HG03469 (cell line): ENCODE data around the gene GSG1.
"Not testable (repeated sequence)": the region's sequence is repeated elsewhere in the genome, so short reads cannot be mapped to it uniquely, and the experiment has no call there.

Experiments used
- ATAC-seq: cut with Tn5 transposase; IDR thresholded peaks from one replicate; pipeline ENCODE4 v1.9.1; 2021; ENCODE audit warnings: mild to moderate bottlenecking, moderate library complexity, moderate number of reproducible peaks; ENCODE audit not compliant: unreplicated experiment

The GSG1 gene

DNA sequence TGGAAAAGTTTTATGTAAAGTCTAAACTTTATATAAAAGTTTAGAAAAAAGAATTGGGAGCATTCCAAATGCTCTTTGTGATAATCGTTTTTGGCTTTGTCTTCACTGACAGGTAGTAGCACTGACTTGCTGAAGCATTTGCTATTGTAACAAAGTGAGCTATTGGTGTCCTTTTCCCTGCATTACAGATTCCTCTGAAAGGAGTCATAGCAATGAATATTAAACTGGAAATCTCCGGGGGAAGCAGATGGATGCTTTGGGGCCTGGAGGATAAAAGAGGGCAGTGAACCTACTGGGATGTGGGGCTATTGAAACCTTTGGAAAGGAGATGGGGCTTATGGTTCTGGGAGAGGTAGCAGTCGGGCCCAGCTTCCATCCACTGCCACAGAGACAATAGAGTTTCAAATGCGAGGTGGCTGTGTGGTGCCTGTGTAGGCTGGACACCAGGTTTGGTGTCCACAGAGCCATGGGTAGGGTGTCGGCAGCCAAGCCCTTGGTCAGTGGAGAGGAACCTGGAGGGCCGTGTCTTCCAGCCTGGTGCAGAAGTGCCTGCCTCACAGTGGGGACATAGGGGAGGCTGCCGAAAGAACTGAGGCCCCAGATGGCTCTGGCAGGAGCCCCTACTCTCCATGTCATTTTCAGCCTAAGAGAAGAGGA is 10.1 kb downstream of the GSG1 start:
- no peak for ATAC-seq

- no peak for ATAC-seq
Measured at GRCh38 chr12:13091832-13092231, 11.6 kb downstream of the GSG1 start.

- ATAC-seq: peak; percentile 50
Measured at GRCh38 chr12:13090054-13090453, 13.4 kb downstream of the GSG1 start.

DNA sequence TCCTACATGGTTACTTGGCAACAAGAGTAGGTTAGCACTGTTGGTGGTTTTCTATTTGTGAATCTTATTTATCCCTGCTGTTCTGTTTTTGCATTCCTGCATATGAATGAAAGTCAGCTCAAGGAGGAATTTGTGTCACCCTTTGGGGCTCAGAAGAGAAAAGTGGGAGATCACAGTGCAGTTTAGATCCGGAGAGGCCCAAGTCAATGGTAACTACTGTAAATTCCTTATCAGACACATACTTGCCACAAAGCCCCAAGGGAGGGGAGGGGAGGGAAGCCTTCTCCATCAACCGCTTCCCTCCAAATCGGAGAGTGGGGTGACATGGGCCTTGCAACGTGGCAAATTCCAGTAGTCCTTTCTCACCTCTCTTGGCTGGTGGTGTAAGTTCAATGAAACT is 15.0 kb downstream of the GSG1 start:
- no peak for ATAC-seq

GRCh38 chr12:13087766-13088165 is 15.7 kb downstream of the GSG1 start:
- no peak for ATAC-seq

GRCh38 chr12:13085968-13086686 is 17.3 kb downstream of the GSG1 start:
- ATAC-seq: no peak

DNA sequence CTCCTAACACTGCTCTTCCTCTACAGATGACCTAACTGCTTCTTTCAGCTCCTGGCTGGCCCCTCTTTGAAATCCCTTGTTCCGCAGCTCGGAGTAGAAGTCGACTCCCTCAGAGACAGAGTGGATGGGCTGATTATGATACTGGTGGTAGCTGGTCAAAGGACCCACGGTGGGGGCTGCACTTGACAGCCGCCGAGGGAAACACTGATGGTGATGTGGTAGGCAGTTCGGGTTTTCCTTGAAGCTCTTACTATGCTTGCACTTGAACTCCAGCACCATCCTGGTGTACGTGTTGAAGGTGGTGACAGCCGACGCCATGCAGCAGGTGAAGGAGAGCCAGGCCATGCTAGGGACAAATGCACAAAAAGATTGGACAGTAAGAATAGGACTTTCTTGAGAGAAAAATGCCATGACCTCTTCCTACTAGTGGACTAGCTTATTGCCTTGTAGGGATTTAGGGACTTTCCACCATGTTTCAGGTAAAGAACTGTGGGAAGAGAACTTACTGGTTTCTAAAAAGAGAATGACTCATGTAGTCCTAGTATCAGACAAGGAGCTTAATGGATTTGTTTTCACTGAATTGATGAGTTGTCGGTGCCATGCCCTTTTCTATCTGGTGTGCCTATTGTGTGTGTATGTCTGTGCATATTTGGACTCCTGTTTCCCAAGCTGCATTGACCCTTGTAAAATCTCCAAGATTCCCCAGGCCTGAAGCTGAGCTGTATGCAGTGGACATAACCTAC is 18.4 kb downstream of the GSG1 start:
- ATAC-seq: no peak

DNA sequence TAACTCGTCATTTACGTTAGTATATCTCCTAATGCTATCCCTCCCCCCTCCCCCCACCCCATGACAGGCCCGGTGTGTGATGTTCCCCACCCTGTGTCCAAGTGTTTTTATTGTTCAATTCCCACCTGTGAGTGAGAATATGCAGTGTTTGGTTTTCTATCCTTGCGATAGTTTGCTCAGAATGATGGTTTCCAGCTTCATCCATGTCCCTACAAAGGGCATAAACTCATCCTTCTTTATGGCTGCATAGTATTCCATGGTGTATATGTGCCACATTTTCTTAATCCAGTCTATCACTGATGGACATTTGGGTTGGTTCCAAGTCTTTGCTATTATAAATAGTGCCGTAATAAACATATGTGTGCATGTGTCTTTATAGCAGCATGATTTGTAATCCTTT is 19.8 kb downstream of the GSG1 start:
- not testable (repeated sequence) for ATAC-seq

- ATAC-seq: no peak
Measured at GRCh38 chr12:13082861-13083260, 20.6 kb downstream of the GSG1 start.

GRCh38 chr12:13080266-13080665 is 23.2 kb downstream of the GSG1 start:
- ATAC-seq: no peak

GRCh38 chr12:13079440-13079906 is 24.0 kb downstream of the GSG1 start:
- no peak for ATAC-seq

DNA sequence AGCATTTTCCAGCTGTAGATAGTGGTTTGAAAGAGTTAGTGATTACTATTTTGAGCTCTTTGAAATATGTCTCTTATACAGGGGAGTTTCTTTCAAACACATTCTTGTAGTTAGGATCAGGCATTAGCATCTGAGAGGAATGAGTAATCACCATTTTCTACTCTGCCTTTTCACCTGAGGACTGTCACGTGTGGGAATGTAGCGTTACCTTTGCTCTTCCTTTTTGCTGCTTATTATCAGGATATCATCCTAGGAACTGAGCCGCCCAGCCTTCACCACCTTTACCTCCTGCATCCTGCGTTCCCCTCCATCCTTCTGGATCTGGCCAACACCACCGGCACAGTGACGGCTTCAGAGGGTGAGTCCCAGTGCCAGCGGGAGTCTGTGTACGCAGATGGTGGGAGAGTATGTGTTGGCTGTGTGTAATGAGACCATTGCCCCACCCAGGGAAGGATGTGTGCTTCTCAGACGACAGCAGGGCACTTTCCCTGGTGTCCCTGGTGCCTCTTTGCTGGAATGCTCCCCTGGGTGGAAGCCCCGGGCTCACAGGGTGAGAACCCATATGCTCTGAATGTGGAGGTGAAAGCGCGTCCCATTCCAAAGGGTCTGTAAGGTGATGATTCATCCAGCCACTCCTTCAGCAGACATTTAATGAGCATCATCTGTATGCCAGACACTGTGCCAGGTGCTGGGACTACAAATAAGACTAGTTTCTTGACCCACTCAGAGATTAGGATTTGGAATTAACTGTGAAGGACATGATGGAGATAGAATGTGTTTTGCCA is 27.5 kb downstream of the GSG1 start:
- ATAC-seq: no peak

DNA sequence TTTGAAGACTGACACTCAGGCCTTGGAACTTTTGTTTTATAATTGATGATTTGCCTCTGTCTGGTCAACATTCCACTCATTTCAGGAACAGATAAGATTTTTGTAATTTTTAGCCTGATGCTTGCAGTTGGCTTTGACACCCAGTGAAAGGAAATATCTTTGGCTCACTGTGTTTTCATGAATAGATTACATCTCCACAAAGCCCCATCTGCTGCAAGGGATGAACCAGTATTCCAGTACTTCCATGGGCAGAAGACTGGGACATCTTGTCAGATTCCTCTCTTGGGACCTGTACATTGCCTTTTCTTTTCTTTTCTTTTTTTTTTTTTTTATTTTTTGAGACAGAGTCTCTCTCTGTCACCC is 28.4 kb downstream of the GSG1 start:
- ATAC-seq: no peak

DNA sequence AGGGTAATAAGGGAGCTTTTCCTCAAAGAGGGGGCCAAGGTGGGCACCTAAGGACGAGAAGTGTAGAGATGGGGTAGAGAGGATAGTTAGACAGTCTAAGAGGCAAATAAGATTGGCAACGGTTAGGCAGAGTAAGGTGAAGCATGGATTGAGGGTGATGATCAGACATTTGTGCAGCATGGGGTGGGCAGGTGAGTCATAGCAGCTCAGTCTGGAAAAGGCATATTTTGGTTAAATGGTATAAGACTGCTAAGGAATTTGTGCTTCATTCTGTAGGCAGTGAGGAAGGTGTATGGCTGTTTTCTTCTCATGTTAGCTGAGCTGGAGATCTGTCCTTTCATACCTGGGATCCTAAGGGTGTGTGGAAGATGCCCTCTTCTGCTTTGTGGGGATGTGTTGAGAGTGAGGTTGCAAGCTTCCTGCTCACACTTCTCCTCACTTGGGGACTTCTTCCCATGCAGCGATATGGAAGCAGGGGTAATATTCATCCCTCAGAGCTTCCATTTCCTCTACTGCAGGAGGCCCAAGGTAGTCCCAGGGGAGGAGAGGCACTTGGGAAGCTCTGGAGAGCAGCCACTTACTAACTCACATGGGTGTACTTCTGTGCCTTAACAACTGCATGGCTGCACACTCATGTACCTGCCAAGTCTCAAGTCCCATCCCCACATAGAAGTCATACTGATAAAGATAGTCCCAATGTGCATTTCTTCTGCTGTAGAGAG is 28.9 kb downstream of the GSG1 start:
- ATAC-seq: no peak

GRCh38 chr12:13073173-13073572 is 30.3 kb downstream of the GSG1 start:
- ATAC-seq: no peak

- no peak for ATAC-seq
Measured at GRCh38 chr12:13071305-13072280, 31.9 kb downstream of the GSG1 start.

- no peak for ATAC-seq
Measured at GRCh38 chr12:13069380-13069779, 34.1 kb downstream of the GSG1 start.

GRCh38 chr12:13067322-13067721 is 36.1 kb downstream of the GSG1 start:
- no peak for ATAC-seq

DNA sequence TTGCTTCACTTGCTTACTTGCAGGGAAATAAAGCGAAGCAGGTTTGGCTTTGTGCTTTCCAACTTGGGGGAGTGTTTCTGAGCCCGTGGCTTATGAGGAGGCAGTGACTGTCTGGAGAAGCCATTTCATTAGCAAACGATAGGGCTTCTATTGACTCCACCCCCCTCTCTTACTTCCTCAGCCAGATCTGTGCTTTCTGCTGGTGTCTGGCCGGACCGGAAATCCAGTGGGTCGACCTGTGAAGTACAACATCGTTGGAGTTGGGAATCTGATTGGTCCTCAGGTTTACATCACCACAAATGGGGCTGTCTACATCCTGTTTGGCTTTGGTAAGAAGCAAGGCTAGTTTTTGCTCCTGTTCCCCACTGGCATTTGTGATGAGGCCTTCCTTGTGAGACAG is 37.0 kb downstream of the GSG1 start:
- ATAC-seq: no peak
